RPMI7951 (cell line): ENCODE measurements around the gene ZNF423. TPM values are rescaled to one million over a fixed set of nuclear protein-coding genes. Genes with fewer than 3 reads are reported as not detected.
"Not testable (repeated sequence)": the region's sequence is repeated elsewhere in the genome, so short reads cannot be mapped to it uniquely, and the experiment has no call there.

ENCODE experiments used
- DNase-seq: peaks from one replicate; pipeline ENCODE4 v3.0.0-alpha.2; 2012; ENCODE audit warnings: low read depth
- total RNA-seq: library from RNA; depleted of rRNA; stranded (reverse); fragments of >200 nt; shearing (Covaris generic); gene quantifications from 2 replicates; pipeline ENCODE4 v1.2.3, GENCODE V29; 2014

Gene ZNF423
- total RNA-seq, 1 experiment from 2014 or later: under 0.01 TPM

GRCh38 chr16:49697631-49698452 is 158.1 kb downstream of the ZNF423 start:
- DNase-seq: no peak

GRCh38 chr16:49696414-49697101 is 159.4 kb downstream of the ZNF423 start:
- no peak for DNase-seq

- DNase-seq: no peak
These were observed 160.0 kb downstream of the ZNF423 start for GRCh38 chr16:49695782-49696413.

- DNase-seq: no peak
These were observed 162.5 kb downstream of the ZNF423 start for GRCh38 chr16:49693445-49693844.

GRCh38 chr16:49690778-49691177 is 165.1 kb downstream of the ZNF423 start:
- no peak for DNase-seq

- DNase-seq: no peak
These were observed 167.7 kb downstream of the ZNF423 start for GRCh38 chr16:49688036-49688697.

GRCh38 chr16:49687476-49688002 is 168.4 kb downstream of the ZNF423 start:
- no peak for DNase-seq

GRCh38 chr16:49684696-49685095 is 171.2 kb downstream of the ZNF423 start:
- no peak for DNase-seq

- DNase-seq: no peak
These were observed 173.2 kb downstream of the ZNF423 start for GRCh38 chr16:49682577-49683165.

- no peak for DNase-seq
These were observed 174.6 kb downstream of the ZNF423 start for GRCh38 chr16:49681217-49681883.

- DNase-seq: no peak
These were observed 176.8 kb downstream of the ZNF423 start for GRCh38 chr16:49679095-49679494.

- DNase-seq: not testable (repeated sequence)
These were observed 178.3 kb downstream of the ZNF423 start for GRCh38 chr16:49677661-49678060.

- no peak for DNase-seq
These were observed 180.5 kb downstream of the ZNF423 start for GRCh38 chr16:49675413-49675812.

GRCh38 chr16:49674990-49675389 is 180.9 kb downstream of the ZNF423 start:
- DNase-seq: no peak

- peak; percentile 14 for DNase-seq
These were observed 181.5 kb downstream of the ZNF423 start for GRCh38 chr16:49674351-49674851.

GRCh38 chr16:49673442-49673841 is 182.5 kb downstream of the ZNF423 start:
- DNase-seq: no peak

GRCh38 chr16:49672753-49673152 is 183.2 kb downstream of the ZNF423 start:
- no peak for DNase-seq

GRCh38 chr16:49671333-49671732 is 184.6 kb downstream of the ZNF423 start:
- no peak for DNase-seq

- no peak for DNase-seq
These were observed 185.3 kb downstream of the ZNF423 start for GRCh38 chr16:49670627-49671026.

- no peak for DNase-seq
These were observed 190.3 kb downstream of the ZNF423 start for GRCh38 chr16:49665482-49666230.
